Activated naive CD4-positive, alpha-beta T cell treated with anti-CD3 and anti-CD28 coated beads, Interleukin-2, amount 50 U/mL, for 24 hours (primary cell): ENCODE measurements around the gene PTPN14.

Experiments
- H3K27ac Mint-ChIP-seq: one replicate; pipeline ENCODE4 v1.8.0; 2021; ENCODE audit warnings: mild to moderate bottlenecking, mixed read lengths
- H3K27me3 Mint-ChIP-seq: one replicate; pipeline ENCODE4 v1.8.0; 2021; ENCODE audit warnings: mixed read lengths
- H3K36me3 Mint-ChIP-seq: one replicate; pipeline ENCODE4 v1.8.0; 2021; ENCODE audit warnings: mixed read lengths
- H3K4me1 Mint-ChIP-seq: one replicate; pipeline ENCODE4 v1.8.0; 2021; ENCODE audit warnings: mixed read lengths
- H3K4me3 Mint-ChIP-seq: one replicate; pipeline ENCODE4 v1.8.0; 2021; ENCODE audit warnings: mild to moderate bottlenecking, mixed read lengths
- H3K9me3 Mint-ChIP-seq: one replicate; pipeline ENCODE4 v1.8.0; 2021; ENCODE audit warnings: mixed read lengths

PTPN14 gene

GRCh38 chr1:214467078-214467585 lies 84.3 kb downstream of the PTPN14 start:
- H3K36me3 Mint-ChIP-seq = no peaks in the 10 kb centered on the region
- no peaks in the 10 kb centered on the region for H3K9me3 Mint-ChIP-seq
- H3K4me1 Mint-ChIP-seq = no peaks in the 10 kb centered on the region
- H3K27me3 Mint-ChIP-seq = peaks cover 5% of the 10 kb centered on the region
- H3K4me3 Mint-ChIP-seq = no peak overlapping the region
- H3K27ac Mint-ChIP-seq = no peak overlapping the region

- no peak overlapping the region for H3K27ac Mint-ChIP-seq
- H3K27me3 Mint-ChIP-seq = peaks cover 5% of the 10 kb centered on the region
- H3K9me3 Mint-ChIP-seq = no peaks in the 10 kb centered on the region
- no peak overlapping the region for H3K4me3 Mint-ChIP-seq
- no peaks in the 10 kb centered on the region for H3K36me3 Mint-ChIP-seq
- H3K4me1 Mint-ChIP-seq = no peaks in the 10 kb centered on the region
Observed at GRCh38 chr1:214466403-214467077, 84.9 kb downstream of the PTPN14 start.

- Mint-ChIP-seq H3K27ac (no peak overlapping the region), H3K36me3 (no peaks in the 10 kb centered on the region), H3K4me3 (no peak overlapping the region), H3K9me3 (no peaks in the 10 kb centered on the region), H3K4me1 (no peaks in the 10 kb centered on the region), H3K27me3 (peaks cover 5% of the 10 kb centered on the region)
Observed at GRCh38 chr1:214464445-214465287, 86.7 kb downstream of the PTPN14 start.

- Mint-ChIP-seq H3K36me3 (no peaks in the 10 kb centered on the region), H3K27ac (no peak overlapping the region), H3K4me1 (no peaks in the 10 kb centered on the region), H3K9me3 (no peaks in the 10 kb centered on the region), H3K4me3 (no peak overlapping the region), H3K27me3 (peaks cover 3% of the 10 kb centered on the region)
Observed at GRCh38 chr1:214463596-214463995, 87.8 kb downstream of the PTPN14 start.

- Mint-ChIP-seq H3K27ac (no peak overlapping the region), H3K4me1 (no peaks in the 10 kb centered on the region), H3K4me3 (no peak overlapping the region), H3K36me3 (no peaks in the 10 kb centered on the region), H3K9me3 (no peaks in the 10 kb centered on the region), H3K27me3 (peaks cover 3% of the 10 kb centered on the region)
Observed at GRCh38 chr1:214462882-214463281, 88.5 kb downstream of the PTPN14 start.

- Mint-ChIP-seq H3K36me3 (no peaks in the 10 kb centered on the region), H3K27ac (no peak overlapping the region), H3K9me3 (no peaks in the 10 kb centered on the region), H3K4me3 (no peak overlapping the region), H3K4me1 (no peaks in the 10 kb centered on the region), H3K27me3 (no peaks in the 10 kb centered on the region)
Observed at GRCh38 chr1:214461305-214461704, 90.1 kb downstream of the PTPN14 start.

DNA sequence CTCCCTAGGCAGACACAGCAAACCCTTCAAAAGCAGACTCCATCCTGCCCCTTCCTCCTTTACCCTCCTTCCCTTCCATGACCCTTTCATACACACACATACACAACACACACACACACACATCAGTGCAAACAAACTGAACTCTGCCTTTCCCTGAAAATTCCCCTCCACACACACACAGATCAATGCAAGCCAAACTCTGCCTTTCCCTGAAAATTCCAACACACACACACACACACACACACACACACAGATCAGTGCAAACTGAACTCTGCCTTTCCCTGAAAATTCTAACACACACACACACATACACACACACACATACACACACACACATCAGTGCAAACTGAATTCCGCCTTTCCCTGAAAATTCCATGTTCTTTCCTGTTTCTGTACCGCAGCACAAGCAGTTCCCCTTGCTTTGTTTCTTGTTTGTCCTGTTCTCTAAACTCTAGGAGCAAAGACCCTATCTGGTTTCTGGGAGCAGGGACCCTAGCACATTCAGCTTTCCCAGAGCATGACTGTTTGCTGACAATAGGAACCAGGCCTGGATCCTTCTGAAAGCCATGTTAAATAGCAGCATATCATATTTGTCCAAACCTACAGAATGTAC lies 91.0 kb downstream of the PTPN14 start:
- Mint-ChIP-seq H3K4me3 (no peak overlapping the region), H3K9me3 (no peaks in the 10 kb centered on the region)

GRCh38 chr1:214459895-214460294 lies 91.5 kb downstream of the PTPN14 start:
- no peaks in the 10 kb centered on the region for H3K36me3 Mint-ChIP-seq
- H3K9me3 Mint-ChIP-seq = no peaks in the 10 kb centered on the region
- H3K4me3 Mint-ChIP-seq = no peak overlapping the region
- no peak overlapping the region for H3K27ac Mint-ChIP-seq
- H3K27me3 Mint-ChIP-seq = peaks cover 2% of the 10 kb centered on the region
- H3K4me1 Mint-ChIP-seq = no peaks in the 10 kb centered on the region

More for the DNA sequence above, 91.0 kb downstream of the PTPN14 start:
- Mint-ChIP-seq H3K36me3 (no peaks in the 10 kb centered on the region), H3K27me3 (no peaks in the 10 kb centered on the region), H3K4me1 (no peaks in the 10 kb centered on the region), H3K27ac (no peak overlapping the region)

DNA sequence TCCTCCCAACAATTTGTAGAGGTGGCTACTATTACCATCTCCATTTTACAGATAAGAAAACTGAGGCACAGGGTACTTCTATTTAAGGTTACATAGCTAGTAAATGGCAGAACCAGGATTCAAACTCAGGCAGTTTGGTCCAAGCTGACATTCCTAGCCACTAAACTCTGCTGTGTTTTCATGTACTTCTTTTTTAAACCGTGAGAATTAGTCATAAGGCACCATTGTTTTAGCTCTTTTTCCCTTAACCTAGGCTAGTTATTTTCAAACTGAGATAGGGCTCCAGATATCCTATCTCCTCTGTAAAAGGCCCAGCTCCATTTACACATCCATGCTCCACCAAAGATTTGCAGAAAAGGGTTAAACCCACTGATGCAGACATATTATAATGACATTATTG lies 92.9 kb downstream of the PTPN14 start:
- Mint-ChIP-seq H3K4me3 (no peak overlapping the region), H3K9me3 (no peaks in the 10 kb centered on the region), H3K27ac (no peak overlapping the region), H3K36me3 (no peaks in the 10 kb centered on the region), H3K4me1 (no peaks in the 10 kb centered on the region), H3K27me3 (peaks cover 2% of the 10 kb centered on the region)

- no peaks in the 10 kb centered on the region for H3K9me3 Mint-ChIP-seq
- H3K27me3 Mint-ChIP-seq = peaks cover 8% of the 10 kb centered on the region
- H3K36me3 Mint-ChIP-seq = no peaks in the 10 kb centered on the region
- no peak overlapping the region for H3K4me3 Mint-ChIP-seq
- no peak overlapping the region for H3K27ac Mint-ChIP-seq
- no peaks in the 10 kb centered on the region for H3K4me1 Mint-ChIP-seq
Observed at GRCh38 chr1:214455971-214456867, 95.2 kb downstream of the PTPN14 start.

GRCh38 chr1:214455479-214455878 lies 95.9 kb downstream of the PTPN14 start:
- Mint-ChIP-seq H3K36me3 (no peaks in the 10 kb centered on the region), H3K27me3 (peaks cover 10% of the 10 kb centered on the region), H3K4me3 (no peak overlapping the region), H3K4me1 (no peaks in the 10 kb centered on the region), H3K9me3 (no peaks in the 10 kb centered on the region), H3K27ac (no peak overlapping the region)

DNA sequence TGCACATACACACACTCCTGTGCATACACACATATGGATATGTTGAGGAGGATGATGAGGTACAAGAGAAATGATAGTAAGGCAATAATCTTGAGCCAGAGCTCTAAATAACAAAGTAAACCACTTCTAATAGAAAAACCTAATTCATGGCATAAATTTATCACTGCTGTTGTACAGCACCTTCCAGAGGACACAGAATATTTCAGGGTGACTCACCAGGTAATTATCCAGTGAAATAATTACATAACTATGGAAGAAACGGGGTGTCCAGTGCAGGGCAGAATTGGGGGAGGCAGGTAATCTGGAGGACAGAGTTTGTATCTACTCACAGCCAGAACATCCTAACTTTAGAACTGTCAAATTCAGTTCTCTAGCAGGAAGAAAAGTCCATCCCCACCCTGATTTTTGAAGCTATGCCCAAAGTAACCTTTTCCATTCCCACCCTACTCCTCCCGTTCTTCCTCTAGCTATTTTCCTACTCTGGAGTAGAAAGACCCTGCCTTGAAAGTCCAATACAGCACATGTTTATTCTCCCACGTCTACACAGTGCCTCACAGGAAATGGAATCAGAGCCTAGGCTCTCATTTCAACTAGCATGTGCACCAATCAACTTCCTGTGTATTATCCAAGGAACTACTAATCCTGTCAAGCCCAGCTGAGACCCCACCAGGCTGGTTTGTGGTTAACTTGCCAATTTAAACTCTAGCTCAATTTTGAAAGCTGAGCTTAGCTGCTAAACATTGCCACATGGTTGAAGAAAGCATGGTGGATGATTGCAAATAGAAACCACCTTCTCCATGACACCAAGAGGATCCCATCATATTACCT lies 96.6 kb downstream of the PTPN14 start:
- Mint-ChIP-seq H3K4me3 (no peak overlapping the region), H3K27me3 (peaks cover 10% of the 10 kb centered on the region), H3K27ac (no peak overlapping the region), H3K9me3 (no peaks in the 10 kb centered on the region), H3K4me1 (no peaks in the 10 kb centered on the region), H3K36me3 (no peaks in the 10 kb centered on the region)

DNA sequence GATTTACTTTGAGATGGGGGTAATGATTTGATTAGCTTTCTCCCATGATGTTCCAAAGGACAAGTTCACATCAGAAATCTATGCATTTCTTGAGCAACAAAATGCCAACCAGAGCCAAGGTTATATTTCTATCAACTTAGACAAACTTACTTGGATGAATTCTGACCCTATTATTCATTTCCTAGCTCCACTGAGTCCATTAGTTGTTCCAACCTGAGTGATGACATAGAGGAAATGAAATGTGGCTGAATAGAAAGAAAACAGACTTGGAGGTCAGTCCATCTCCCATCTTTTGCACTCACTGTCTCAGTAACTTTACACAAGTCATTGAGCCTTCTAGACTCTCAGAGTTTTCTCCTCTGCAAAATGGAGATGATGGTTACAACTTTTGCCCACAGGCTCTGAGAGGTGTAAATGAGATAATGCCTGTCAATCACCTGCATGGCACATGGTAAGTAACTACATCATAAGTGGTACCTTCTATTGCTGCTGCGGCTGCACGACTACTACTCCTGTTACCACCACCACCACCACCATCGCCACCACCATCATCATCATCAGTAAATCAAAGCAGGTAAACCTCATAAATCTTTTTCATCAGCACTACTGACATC lies 98.2 kb downstream of the PTPN14 start:
- Mint-ChIP-seq H3K27ac (no peak overlapping the region), H3K4me1 (no peaks in the 10 kb centered on the region), H3K4me3 (no peak overlapping the region), H3K27me3 (peaks cover 10% of the 10 kb centered on the region), H3K9me3 (no peaks in the 10 kb centered on the region), H3K36me3 (no peaks in the 10 kb centered on the region)

DNA sequence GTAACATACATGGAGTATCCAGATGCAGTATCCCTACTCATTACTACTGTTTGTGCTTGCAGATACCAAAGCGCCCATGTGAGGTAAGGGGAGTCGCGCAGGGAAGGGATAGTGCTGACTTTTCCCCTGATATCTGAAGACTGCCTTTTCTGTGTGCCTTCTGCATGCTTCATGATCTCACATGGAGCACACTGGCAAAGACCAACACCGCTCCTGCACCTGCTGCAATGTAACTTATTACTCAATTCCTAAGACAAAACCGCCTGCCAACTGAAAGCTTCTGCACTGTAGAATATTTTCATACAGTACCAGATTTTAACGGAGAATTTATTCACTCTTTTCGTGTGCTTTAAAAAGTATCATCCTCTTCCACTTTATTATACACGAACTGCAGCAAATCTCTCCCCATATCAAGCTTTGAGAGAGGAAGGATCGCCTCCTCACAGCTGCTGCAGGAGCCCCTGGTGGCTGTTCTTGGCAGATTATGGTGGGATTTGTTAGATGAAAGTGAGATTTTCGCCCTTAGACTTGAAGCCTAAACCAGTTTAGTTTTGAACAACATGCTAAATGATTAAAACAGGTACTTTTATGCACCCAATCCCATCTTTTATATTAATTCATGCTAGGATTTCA lies 99.1 kb downstream of the PTPN14 start:
- H3K4me1 Mint-ChIP-seq = no peaks in the 10 kb centered on the region
- H3K9me3 Mint-ChIP-seq = no peaks in the 10 kb centered on the region
- H3K4me3 Mint-ChIP-seq = no peak overlapping the region
- H3K27ac Mint-ChIP-seq = no peak overlapping the region
- H3K36me3 Mint-ChIP-seq = no peaks in the 10 kb centered on the region
- H3K27me3 Mint-ChIP-seq = peaks cover 10% of the 10 kb centered on the region
